ENCODE measurements around the gene KIAA0513.
"Not testable (repeated sequence)": the region's sequence is repeated elsewhere in the genome, so short reads cannot be mapped to it uniquely, and the experiment has no call there.

The KIAA0513 gene

GRCh38 chr16:85117418-85117817, 89.8 kb downstream of the KIAA0513 start:
- Histone ChIP-seq H3K9me2 (replicated peaks; ENCODE audit: low read depth, low read length) (no peaks in the 10 kb centered on the region), H3K9me3 (ENCODE audit: insufficient read depth, low read depth, low read length) (no peaks in the 10 kb centered on the region), H3K4me3 (ENCODE audit: low read length, poor library complexity, severe bottlenecking) (no peak overlapping the region), H3K9ac (ENCODE audit: low read depth, low read length, poor library complexity, severe bottlenecking) (no peak overlapping the region), H2AFZ (ENCODE audit: low read length) (no peak overlapping the region), H4K20me1 (ENCODE audit: insufficient read depth, low read length, poor library complexity, severe bottlenecking) (no peaks in the 10 kb centered on the region), H3K27me3 (ENCODE audit: insufficient read depth, low read length, poor library complexity, severe bottlenecking) (no peaks in the 10 kb centered on the region), H3K4me2 (ENCODE audit: low read depth, low read length, poor library complexity, severe bottlenecking) (no peak overlapping the region), H3F3A (ENCODE audit: low read depth) (no peaks in the 10 kb centered on the region), H3K79me2 (ENCODE audit: insufficient read depth, low read length) (no peaks in the 10 kb centered on the region), H3K4me1 (ENCODE audit: insufficient read depth, low read length, poor library complexity, severe bottlenecking) (peaks cover 3% of the 10 kb centered on the region), H3K36me3 (ENCODE audit: insufficient read depth, low read length) (no peaks in the 10 kb centered on the region)
- TF ChIP-seq EZH2phosphoT487 (IDR thresholded peaks at IDR 0.05; ENCODE audit: borderline replicate concordance) = no peak
- TF ChIP-seq, protein P1, sequence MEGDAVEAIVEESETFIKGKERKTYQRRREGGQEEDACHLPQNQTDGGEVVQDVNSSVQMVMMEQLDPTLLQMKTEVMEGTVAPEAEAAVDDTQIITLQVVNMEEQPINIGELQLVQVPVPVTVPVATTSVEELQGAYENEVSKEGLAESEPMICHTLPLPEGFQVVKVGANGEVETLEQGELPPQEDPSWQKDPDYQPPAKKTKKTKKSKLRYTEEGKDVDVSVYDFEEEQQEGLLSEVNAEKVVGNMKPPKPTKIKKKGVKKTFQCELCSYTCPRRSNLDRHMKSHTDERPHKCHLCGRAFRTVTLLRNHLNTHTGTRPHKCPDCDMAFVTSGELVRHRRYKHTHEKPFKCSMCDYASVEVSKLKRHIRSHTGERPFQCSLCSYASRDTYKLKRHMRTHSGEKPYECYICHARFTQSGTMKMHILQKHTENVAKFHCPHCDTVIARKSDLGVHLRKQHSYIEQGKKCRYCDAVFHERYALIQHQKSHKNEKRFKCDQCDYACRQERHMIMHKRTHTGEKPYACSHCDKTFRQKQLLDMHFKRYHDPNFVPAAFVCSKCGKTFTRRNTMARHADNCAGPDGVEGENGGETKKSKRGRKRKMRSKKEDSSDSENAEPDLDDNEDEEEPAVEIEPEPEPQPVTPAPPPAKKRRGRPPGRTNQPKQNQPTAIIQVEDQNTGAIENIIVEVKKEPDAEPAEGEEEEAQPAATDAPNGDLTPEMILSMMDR (conservative IDR thresholded peaks at IDR 0.05; ENCODE audit: low read length) = no peak

DNA sequence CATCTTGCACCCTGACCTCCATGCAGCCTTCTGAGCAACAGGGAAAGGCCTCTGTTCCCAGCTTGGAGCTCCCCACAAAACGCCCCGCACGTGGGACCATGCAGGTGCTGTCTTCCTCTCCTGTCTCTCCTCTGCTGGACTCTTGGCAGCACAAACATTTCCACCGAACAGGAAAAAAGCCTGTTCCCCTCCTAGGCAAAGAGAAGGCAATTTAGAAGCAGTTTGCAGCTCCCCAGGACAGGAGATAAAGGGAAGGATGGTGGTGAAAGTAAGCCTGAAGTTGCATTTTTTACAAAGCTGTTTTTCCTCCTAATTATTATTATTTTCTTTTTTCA, 92.4 kb downstream of the KIAA0513 start:
- Histone ChIP-seq H3K9me2 (replicated peaks; ENCODE audit: low read depth, low read length) (no peaks in the 10 kb centered on the region), H3K79me2 (ENCODE audit: insufficient read depth, low read length) (no peaks in the 10 kb centered on the region), H2AFZ (ENCODE audit: low read length) (no peak overlapping the region), H3F3A (ENCODE audit: low read depth) (no peaks in the 10 kb centered on the region), H3K9me3 (ENCODE audit: insufficient read depth, low read depth, low read length) (no peaks in the 10 kb centered on the region), H3K9ac (ENCODE audit: low read depth, low read length, poor library complexity, severe bottlenecking) (no peak overlapping the region), H3K27me3 (ENCODE audit: insufficient read depth, low read length, poor library complexity, severe bottlenecking) (no peaks in the 10 kb centered on the region), H4K20me1 (ENCODE audit: insufficient read depth, low read length, poor library complexity, severe bottlenecking) (no peaks in the 10 kb centered on the region), H3K4me2 (ENCODE audit: low read depth, low read length, poor library complexity, severe bottlenecking) (no peak overlapping the region), H3K36me3 (ENCODE audit: insufficient read depth, low read length) (no peaks in the 10 kb centered on the region), H3K4me1 (ENCODE audit: insufficient read depth, low read length, poor library complexity, severe bottlenecking) (peaks cover 3% of the 10 kb centered on the region), H3K4me3 (ENCODE audit: low read length, poor library complexity, severe bottlenecking) (no peak overlapping the region)
- TF ChIP-seq, protein P1 (conservative IDR thresholded peaks at IDR 0.05; ENCODE audit: low read length) = no peak
- TF ChIP-seq EZH2phosphoT487 (IDR thresholded peaks at IDR 0.05; ENCODE audit: borderline replicate concordance) = no peak

- H3K36me3 ChIP-seq (ENCODE audit: insufficient read depth, low read length); H3K9me3 ChIP-seq (ENCODE audit: insufficient read depth, low read depth, low read length); H3K4me3 ChIP-seq (ENCODE audit: low read length, poor library complexity, severe bottlenecking); H3K9me2 ChIP-seq (replicated peaks; ENCODE audit: low read depth, low read length); H3K9ac ChIP-seq (ENCODE audit: low read depth, low read length, poor library complexity, severe bottlenecking); H3F3A ChIP-seq (ENCODE audit: low read depth); H3K4me1 ChIP-seq (ENCODE audit: insufficient read depth, low read length, poor library complexity, severe bottlenecking); H4K20me1 ChIP-seq (ENCODE audit: insufficient read depth, low read length, poor library complexity, severe bottlenecking); H3K79me2 ChIP-seq (ENCODE audit: insufficient read depth, low read length); H3K27me3 ChIP-seq (ENCODE audit: insufficient read depth, low read length, poor library complexity, severe bottlenecking); H3K4me2 ChIP-seq (ENCODE audit: low read depth, low read length, poor library complexity, severe bottlenecking); H2AFZ ChIP-seq (ENCODE audit: low read length): not testable (repeated sequence)
These were observed 95.8 kb downstream of the KIAA0513 start for GRCh38 chr16:85123441-85123840.

DNA sequence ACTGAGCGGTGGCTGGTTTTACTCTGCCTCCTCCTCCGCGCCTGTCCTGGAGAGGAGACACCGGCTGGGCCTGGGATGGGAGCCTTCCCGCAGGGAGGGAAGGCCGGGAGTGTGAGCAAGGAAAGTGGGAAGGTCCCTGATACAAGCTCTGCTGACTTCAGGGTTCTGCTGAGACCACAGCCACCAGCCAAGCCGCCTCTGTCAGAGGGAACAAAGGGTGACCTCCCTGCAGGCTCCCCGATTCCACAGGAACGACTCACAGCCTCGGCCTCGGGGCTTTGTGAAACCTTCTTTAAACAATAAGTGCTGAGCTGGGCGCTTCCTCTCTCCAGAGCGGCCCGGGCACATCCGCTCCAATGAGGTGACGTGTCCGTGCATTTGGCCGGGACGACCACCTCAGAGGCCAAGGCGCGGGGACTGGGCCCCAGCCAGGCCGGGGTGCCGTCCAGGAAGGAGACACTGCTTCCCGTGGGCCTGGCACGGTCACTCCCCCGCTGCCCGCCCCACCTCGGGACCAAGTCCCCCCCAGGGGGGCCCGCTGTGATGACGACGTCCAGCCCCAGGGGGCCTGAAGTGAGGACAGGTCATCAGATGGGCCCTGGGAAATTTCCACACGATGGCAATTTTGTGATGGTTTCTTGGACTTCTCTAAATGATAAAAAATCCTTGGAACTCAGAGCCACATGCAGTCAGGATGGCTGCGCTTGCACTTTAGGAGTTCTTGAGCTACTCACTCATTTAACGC, 96.5 kb downstream of the KIAA0513 start:
- Histone ChIP-seq H3K79me2 (ENCODE audit: insufficient read depth, low read length) (no peaks in the 10 kb centered on the region), H3K4me3 (ENCODE audit: low read length, poor library complexity, severe bottlenecking) (no peak overlapping the region), H3K4me2 (ENCODE audit: low read depth, low read length, poor library complexity, severe bottlenecking) (no peak overlapping the region), H3K9ac (ENCODE audit: low read depth, low read length, poor library complexity, severe bottlenecking) (no peak overlapping the region), H3K9me3 (ENCODE audit: insufficient read depth, low read depth, low read length) (no peaks in the 10 kb centered on the region), H3K36me3 (ENCODE audit: insufficient read depth, low read length) (no peaks in the 10 kb centered on the region), H2AFZ (ENCODE audit: low read length) (no peak overlapping the region), H3K9me2 (replicated peaks; ENCODE audit: low read depth, low read length) (no peaks in the 10 kb centered on the region), H3K27me3 (ENCODE audit: insufficient read depth, low read length, poor library complexity, severe bottlenecking) (no peaks in the 10 kb centered on the region), H3F3A (ENCODE audit: low read depth) (no peaks in the 10 kb centered on the region), H3K4me1 (ENCODE audit: insufficient read depth, low read length, poor library complexity, severe bottlenecking) (no peaks in the 10 kb centered on the region), H4K20me1 (ENCODE audit: insufficient read depth, low read length, poor library complexity, severe bottlenecking) (no peaks in the 10 kb centered on the region)
- TF ChIP-seq EZH2phosphoT487 (IDR thresholded peaks at IDR 0.05; ENCODE audit: borderline replicate concordance) = no peak
- TF ChIP-seq, protein P1 (conservative IDR thresholded peaks at IDR 0.05; ENCODE audit: low read length) = no peak
